Activated T-cell treated with anti-CD3 and anti-CD28 coated beads, Interleukin-2, amount 50 U/mL, for 48 hours (primary cell): Measurements from ENCODE around the gene RAMACL.

Source experiments
- DNase-seq, 2 experiments: peaks; one replicate each; pipeline ENCODE4 v3.0.0-alpha.2; 2020

The RAMACL gene

DNA sequence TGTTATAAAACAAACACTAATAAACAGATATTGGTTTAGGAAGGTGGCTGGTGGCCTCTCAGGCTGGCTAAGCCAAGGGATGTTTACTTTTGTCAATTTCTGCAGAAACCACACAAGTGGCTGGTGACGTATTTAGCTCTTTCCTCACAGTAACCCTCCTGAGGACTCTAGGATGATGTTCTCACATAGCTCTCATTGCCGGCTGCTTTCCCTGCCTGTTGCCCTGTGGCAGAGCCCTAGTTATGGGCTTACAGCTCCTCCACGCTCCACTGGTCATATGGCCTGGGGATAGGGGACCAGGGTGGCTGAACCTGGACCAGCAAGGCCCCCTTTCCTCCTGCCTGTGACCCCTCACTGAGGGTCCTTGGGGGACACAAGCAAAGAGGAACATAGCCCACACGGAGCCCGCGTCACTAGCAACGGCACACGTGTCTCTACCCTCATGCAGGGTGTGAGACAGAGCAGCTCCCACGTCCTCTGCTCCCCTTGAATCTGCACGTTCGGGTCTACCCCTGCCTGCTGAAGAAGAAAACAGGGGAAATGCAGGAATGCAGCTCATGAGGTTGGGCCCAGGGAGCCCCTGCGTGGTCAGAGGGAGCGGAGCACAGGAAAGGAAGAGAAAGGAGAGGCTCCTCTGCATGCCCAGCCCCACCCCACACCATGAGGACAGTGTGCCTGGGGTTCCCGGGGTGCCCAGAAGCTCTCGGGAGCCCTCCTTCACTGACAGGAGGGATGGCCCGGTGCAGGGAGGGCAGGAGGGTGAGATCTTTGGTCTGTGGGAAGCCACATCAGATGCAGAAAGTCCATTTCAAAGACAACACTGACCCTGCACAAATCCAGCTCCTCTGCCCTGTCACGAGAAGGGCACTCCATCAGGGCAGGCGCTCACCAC is 13.9 kb downstream of the RAMACL start:
- DNase-seq, result no peak

DNA sequence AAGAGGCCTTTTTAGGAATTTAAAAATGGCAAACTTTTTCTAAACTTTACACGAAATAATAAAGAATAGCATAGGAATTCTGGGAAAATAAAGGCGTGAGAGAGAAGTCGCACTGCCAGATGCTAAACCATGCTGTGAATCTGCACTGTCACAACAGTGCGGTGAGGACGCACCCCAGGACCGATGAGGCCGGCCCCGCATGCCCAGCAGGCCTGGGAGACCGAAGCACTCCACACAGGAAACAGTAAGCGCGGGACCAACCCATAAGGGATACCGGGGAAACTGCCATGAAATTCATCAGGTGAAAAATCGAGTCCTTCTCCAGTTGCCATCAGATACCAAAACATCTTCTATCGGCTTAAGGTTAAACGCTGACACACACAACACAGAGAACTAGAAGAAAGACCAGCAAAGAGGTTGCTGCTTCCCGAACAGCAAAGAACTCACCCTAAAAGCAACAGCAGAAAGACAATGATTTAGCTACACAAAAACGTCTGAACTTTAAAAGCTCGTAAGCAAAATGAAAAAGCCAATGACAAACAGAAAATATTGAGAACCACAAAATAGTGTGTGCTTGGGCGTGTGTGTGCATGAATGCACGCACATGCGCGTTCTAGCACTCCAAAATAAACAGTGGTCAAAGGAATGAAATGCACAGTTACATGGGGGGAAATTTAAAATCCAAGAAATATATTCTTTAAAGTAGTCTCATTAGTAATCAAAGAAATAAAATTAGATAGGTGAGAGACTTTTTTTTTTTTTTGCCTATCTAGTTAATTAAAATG is 15.4 kb downstream of the RAMACL start:
- no peak for DNase-seq

GRCh38 chr6:166569206-166569605 is 17.3 kb downstream of the RAMACL start:
- no peak for DNase-seq

GRCh38 chr6:166567813-166568212 is 18.7 kb downstream of the RAMACL start:
- no peak for DNase-seq

DNA sequence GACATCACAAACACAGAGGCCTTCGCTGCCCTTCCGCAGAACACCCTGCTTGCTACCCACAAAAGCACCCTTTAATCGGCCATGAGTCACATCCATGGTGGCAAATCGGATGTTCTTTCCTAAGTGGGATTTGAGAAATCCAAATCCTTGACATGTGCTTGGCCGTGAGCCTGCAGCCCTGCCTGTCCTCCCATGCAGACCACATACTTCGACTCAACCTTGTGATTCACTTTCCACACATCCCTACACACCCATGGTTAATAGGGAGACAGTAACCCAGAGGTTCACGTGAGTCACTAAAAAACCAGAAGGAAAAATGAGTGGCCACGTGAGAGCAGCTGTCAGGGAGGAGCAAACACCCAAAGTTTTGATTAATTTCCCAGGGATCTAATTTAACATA is 19.4 kb downstream of the RAMACL start:
- DNase-seq, result no peak

DNA sequence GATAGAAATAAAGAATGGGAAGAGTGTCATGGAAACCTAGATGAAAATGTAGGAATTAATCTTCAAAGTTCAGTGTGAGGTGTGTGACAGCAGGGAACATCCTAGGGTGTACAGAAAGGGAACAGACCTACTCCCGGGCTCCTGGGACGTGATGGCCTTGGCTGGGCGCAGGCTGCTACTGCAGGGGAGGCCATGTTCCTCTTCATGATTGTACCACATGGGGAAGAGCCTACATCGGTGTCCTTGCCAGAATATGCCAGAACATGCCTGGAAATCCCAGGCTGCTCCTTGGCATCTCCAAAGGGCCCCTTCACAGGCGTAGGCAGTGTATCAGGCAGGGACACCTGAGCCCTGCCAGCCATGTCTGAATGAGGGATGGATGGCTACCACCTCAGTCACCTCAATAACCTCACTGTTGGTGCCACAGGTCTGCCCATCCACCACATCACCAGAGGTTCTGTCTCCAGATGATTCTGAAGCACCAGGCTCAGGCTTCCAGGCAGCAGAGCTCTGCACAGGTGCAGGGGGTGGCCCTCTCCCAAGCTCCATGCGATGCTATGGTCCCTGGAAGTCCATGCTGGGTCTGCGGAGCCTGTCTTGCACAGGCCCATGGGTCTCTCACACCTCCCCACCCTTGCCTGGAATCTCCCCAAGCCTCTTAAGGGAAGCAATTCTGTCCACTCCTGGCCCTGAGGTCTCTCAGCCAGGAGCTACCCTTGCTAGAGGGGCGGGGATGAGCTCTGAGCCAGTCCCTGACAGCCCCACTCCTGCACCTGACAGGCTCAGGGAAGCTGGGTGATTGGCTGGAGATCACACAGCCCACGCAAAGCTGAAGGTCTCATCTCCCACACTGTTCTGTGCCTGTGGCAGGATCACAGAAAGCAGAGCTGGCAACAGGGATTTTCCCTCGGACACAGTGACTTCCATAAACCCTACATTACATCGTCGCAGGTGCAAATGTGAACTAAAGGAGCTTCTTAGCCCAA is 20.2 kb downstream of the RAMACL start:
- no peak for DNase-seq

GRCh38 chr6:166565084-166565967 is 21.2 kb downstream of the RAMACL start:
- DNase-seq, result no peak

GRCh38 chr6:166563805-166564204 is 22.7 kb downstream of the RAMACL start:
- DNase-seq, result no peak

- DNase-seq, result no peak
These were observed 23.3 kb downstream of the RAMACL start for GRCh38 chr6:166563200-166563599.

DNA sequence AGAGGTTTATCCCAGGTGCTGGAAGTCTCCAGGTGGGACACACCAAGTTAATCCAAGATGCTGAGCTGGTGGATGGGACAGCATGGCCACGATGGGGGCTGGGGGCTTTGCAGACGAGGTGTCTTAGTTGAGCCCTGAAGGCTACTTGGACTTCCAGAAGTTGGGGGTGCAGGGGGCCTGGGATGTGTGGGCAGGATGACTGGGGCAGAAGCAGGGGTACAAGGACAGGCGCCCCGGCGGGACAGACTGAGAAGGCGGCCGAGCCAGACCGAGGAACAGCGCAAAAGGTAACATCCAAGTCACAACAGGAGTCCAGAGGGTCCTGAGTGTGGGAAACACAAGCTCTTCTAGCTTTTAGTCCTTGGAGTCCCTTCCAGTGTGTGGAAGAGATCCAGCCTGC is 23.8 kb downstream of the RAMACL start:
- DNase-seq, result no peak

GRCh38 chr6:166561771-166562359 is 24.6 kb downstream of the RAMACL start:
- no peak for DNase-seq

GRCh38 chr6:166560222-166560621 is 26.3 kb downstream of the RAMACL start:
- no peak for DNase-seq

DNA sequence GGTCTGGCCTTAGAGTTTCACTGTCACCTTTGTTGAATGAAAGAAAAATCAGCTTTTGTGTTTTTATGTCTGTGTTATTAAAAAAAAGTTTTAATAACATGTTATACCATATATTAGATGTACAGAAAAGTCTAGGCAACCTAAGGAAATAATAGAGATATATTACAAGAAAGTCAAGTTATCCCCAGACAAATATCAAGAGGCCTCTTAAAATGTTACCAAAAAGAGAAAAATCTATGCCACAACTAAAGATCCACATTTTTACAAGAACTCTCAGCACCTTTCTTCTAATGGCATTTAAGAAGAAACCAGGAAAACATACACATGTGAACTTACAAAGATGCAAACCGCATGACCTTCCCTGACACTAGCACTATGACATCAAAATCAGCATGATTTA is 26.8 kb downstream of the RAMACL start:
- DNase-seq, result no peak

DNA sequence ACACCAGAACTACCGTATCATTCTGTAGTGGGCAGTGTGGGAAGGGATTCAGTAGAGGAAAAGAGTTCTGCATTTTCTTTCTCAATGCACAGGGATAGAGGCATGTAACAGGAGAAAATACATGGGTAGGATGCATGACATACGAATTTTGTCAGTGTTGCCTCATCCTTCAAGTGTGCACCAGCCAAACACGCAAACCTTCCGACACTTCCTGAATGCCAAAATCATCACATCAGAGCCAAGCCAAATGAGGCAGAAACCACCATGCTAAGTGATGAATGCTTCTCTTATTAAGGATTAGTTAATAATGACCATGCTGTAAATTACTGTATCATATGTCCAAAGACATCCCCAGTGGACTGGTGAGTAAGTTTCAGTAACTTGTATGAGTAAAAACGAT is 27.3 kb downstream of the RAMACL start:
- no peak for DNase-seq

GRCh38 chr6:166558156-166559005 is 28.1 kb downstream of the RAMACL start:
- DNase-seq, result no peak

DNA sequence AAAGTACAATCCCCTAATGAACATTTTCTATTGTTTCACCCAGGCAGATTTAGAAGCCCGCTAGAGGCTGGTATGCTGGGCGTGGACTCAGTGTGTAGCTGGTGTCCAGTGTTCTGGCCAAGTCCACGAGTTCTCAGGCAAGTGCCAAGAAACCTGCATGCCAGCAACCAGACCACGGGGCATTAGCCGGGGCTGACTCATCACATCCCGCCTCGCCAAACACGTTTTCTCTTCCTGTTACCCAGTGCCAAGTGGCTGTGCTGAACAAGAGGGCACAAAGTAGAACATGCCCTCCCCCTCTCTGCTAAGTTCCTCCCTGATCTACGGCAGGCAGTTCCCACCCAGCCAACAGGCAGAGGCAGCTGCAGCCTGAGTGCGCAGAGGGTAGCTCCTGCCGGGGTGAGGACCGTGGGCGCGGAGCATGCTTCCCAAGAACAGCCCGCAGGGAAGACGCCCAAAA is 29.6 kb downstream of the RAMACL start:
- peak; percentile 23 for DNase-seq

GRCh38 chr6:166556336-166556735 is 30.1 kb downstream of the RAMACL start:
- DNase-seq, result no peak

DNA sequence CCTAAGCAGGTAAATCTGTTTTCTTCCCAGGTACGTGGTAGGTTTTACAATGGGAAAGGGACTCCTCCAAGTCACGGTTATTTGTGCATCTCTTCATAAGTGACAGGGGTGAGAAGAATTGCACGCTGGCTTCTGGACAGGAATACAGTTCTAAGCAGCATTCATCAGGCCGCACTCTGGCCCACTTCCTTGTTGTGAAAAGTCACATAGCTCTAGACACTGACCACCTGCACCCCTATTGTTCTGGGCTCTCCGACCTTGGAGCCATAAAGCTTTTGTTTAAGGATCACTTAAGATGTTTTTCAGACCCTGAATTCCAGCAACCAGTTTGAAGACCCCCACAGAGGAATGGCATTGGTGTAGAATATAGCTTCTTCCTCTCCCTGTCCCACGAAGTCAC is 31.4 kb downstream of the RAMACL start:
- DNase-seq, result no peak

DNA sequence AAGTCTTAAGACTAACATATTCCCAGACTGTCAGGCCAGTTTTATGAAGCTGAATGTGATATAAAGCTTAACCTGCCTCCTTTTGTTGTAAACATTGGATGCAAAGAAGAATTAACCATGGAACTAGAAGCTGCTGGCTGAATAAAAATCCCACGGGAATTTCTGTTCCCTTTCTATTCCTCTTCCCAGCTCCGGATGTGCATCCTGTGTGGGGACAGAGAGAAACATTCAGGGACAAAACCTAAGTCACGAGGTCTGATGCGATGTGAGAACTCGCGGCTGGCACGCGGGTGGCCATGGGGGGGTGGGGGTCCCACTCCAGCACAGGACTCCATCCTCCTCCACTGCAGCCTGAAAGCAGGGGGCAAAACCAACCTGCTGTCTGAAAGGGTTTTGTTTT is 32.2 kb downstream of the RAMACL start:
- no peak for DNase-seq

DNA sequence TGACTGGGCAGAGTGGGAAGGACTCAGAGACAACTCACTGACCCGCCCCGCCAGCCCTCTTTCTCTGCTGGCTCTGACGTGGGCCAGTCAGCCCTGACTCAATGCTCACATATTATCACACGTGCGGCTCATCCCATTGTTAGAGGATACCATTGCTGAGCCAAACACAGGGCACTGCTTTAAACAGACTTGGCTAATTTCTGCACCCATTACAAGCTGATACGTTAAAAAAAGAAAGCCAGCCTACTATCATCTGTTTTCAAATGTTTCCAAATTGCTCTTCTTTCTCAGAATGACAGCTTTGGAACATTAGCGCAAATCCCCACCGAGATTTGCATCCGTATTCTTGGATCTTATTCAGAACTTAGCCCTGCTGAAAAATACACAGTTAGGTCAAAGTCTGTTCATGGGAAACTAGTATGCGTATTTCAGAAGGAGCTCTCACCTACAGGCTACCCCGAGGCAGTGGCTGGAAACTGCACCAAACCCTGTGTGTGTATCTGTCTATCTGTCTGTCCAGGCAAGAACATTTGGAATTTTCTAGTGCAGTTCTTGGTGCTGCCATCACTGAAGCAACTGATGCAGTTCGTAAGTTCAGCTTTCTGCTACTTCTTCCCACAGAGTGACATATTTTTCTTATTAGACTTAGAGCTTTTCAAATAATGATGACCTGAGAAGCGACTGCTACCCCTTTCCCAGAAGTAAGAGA is 32.8 kb downstream of the RAMACL start:
- no peak for DNase-seq
